Fibroblast of lung (primary cell): ENCODE data around the gene RERE. TPM values are rescaled to one million over a fixed set of nuclear protein-coding genes. Genes with fewer than 3 reads are reported as not detected.

ENCODE experiments used
- DNase-seq, 2 donors: peaks; one replicate each; pipeline versions ENCODE4 v3.0.0 to v3.0.0-alpha.2; 2010; ENCODE audit warnings: low read depth in 2 of 2
- H2AFZ ChIP-seq: 2 replicates; pipeline ENCODE4 v1.5.1; 2012; ENCODE audit warnings: low read length, control low read depth, inconsistent platforms
- H3K27ac ChIP-seq: 2 replicates; pipeline ENCODE4 v1.5.1; 2011; ENCODE audit warnings: low read length, control low read depth; ENCODE audit not compliant: insufficient read depth
- H3K27me3 ChIP-seq: 2 replicates; pipeline ENCODE4 v1.5.1; 2011; ENCODE audit warnings: mild to moderate bottlenecking, low read length; ENCODE audit not compliant: control insufficient read depth, insufficient read depth
- H3K36me3 ChIP-seq: 2 replicates; pipeline ENCODE4 v1.5.1; 2011; ENCODE audit warnings: low read length; ENCODE audit not compliant: control insufficient read depth, insufficient read depth
- H3K4me1 ChIP-seq: 2 replicates; pipeline ENCODE4 v1.5.1; 2011; ENCODE audit warnings: low read length; ENCODE audit not compliant: control insufficient read depth, insufficient read depth; ENCODE audit errors: extremely low read depth
- H3K4me2 ChIP-seq: 2 replicates; pipeline ENCODE4 v1.5.1; 2011; ENCODE audit warnings: low read length, control low read depth; ENCODE audit not compliant: insufficient read depth; ENCODE audit errors: extremely low read depth
- H3K4me3 ChIP-seq, 4 experiments: fragments of 200-600 bp in 1 of 4; sonication (generic) in 1 of 4; replicated peaks in 1 of 4; 2 replicates each; pipeline ENCODE4 v1.5.1; 2011 to 2016; ENCODE audit warnings: low read length in 4 of 4, low read depth in 3 of 4, mild to moderate bottlenecking in 3 of 4, control low read depth in 2 of 4, inconsistent platforms in 1 of 4, mixed read lengths in 1 of 4; ENCODE audit not compliant: insufficient read depth in 1 of 4; ENCODE audit errors: control extremely low read depth in 1 of 4
- H3K79me2 ChIP-seq: 2 replicates; pipeline ENCODE4 v1.5.1; 2012; ENCODE audit warnings: mild to moderate bottlenecking, low read length, inconsistent platforms; ENCODE audit not compliant: control insufficient read depth, insufficient read depth
- H3K9ac ChIP-seq: 2 replicates; pipeline ENCODE4 v1.5.1; 2011; ENCODE audit warnings: mild to moderate bottlenecking, low read length, control low read depth; ENCODE audit not compliant: insufficient read depth
- H3K9me3 ChIP-seq: 2 replicates; pipeline ENCODE4 v1.5.1; 2012; ENCODE audit warnings: low read depth, low read length; ENCODE audit not compliant: control insufficient read depth, insufficient read depth
- H4K20me1 ChIP-seq: 2 replicates; pipeline ENCODE4 v1.5.1; 2011; ENCODE audit warnings: low read length; ENCODE audit not compliant: control insufficient read depth, insufficient read depth; ENCODE audit errors: extremely low read depth
- CTCF ChIP-seq, 2 donors: IDR thresholded peaks in 1 of 2; conservative IDR thresholded peaks in 1 of 2; 1 replicate in 1 of 2; 2 replicates in 1 of 2; pipeline ENCODE4 v1.5.1; 2011 to 2012; ENCODE audit warnings: low read length in 2 of 2, control low read depth in 1 of 2, inconsistent platforms in 1 of 2, low read depth in 1 of 2, mild to moderate bottlenecking in 1 of 2
- EZH2 ChIP-seq: IDR thresholded peaks from 2 replicates; pipeline ENCODE4 v1.5.1; 2012; ENCODE audit warnings: low read length, control low read depth, mild to moderate bottlenecking; ENCODE audit errors: missing control alignments
- polyA plus RNA-seq, 2 donors: library from polyadenylated mRNA; depleted of rRNA in 1 of 2; stranded (reverse) in 1 of 2; unstranded in 1 of 2; fragments of >200 nt; gene quantifications; 2 replicates each; pipeline ENCODE4 v1.2.1, GENCODE V29; 2011 to 2012; ENCODE audit warnings: missing spikeins in 1 of 2
- total RNA-seq: library from RNA; depleted of rRNA; stranded (reverse); fragments of >200 nt; gene quantifications from 2 replicates; pipeline ENCODE4 v1.2.1, GENCODE V29; 2014

RERE gene
- total and polyA plus RNA-seq, 2 donors (not counting 1 experiment from before 2014, with no cell fraction given): 3.7 to 51.0 TPM

GRCh38 chr1:8368956-8369639, 448.3 kb downstream of the RERE start:
- DNase-seq: no peak
- Histone ChIP-seq H2AFZ (no peak overlapping the region), H3K4me2 (no peak overlapping the region), H3K27ac (no peak overlapping the region), H3K9ac (no peak overlapping the region), H3K27me3 (no peaks in the 10 kb centered on the region), H3K36me3 (peaks cover 11% of the 10 kb centered on the region), H3K4me3 (no peak overlapping the region), H3K4me1 (peaks cover 39% of the 10 kb centered on the region), H3K79me2 (peaks cover 46% of the 10 kb centered on the region), H4K20me1 (no peaks in the 10 kb centered on the region), H3K9me3 (no peaks in the 10 kb centered on the region)
- no peak for TF ChIP-seq CTCF (conservative IDR thresholded peaks at IDR 0.05 in 1 of 2, IDR thresholded peaks at IDR 0.05 in 1 of 2; ENCODE audit: low read depth in 1 of 2, low read length in 2 of 2)
- TF ChIP-seq EZH2: no peak

- H2AFZ ChIP-seq: no peak overlapping the region
- no peaks in the 10 kb centered on the region for H3K27me3 ChIP-seq
- no peak overlapping the region for H3K27ac ChIP-seq
- H4K20me1 ChIP-seq: no peaks in the 10 kb centered on the region
- no peak overlapping the region for H3K4me3 ChIP-seq
- no peak for DNase-seq
- H3K36me3 ChIP-seq: peaks cover 21% of the 10 kb centered on the region
- H3K9ac ChIP-seq: no peak overlapping the region
- no peaks in the 10 kb centered on the region for H3K9me3 ChIP-seq
- TF ChIP-seq EZH2: no peak
- TF ChIP-seq CTCF (conservative IDR thresholded peaks at IDR 0.05 in 1 of 2, IDR thresholded peaks at IDR 0.05 in 1 of 2; ENCODE audit: low read depth in 1 of 2, low read length in 2 of 2): no peak
- peaks cover 36% of the 10 kb centered on the region for H3K4me1 ChIP-seq
- H3K4me2 ChIP-seq: no peak overlapping the region
- peaks cover 41% of the 10 kb centered on the region for H3K79me2 ChIP-seq
Observed at GRCh38 chr1:8367571-8368194, 449.8 kb downstream of the RERE start.

- Histone ChIP-seq H3K4me2 (no peak overlapping the region), H4K20me1 (no peaks in the 10 kb centered on the region), H3K36me3 (peaks cover 37% of the 10 kb centered on the region), H3K27me3 (no peaks in the 10 kb centered on the region), H3K9ac (no peak overlapping the region), H3K9me3 (no peaks in the 10 kb centered on the region), H3K4me1 (peaks cover 29% of the 10 kb centered on the region), H3K4me3 (no peak overlapping the region), H2AFZ (no peak overlapping the region), H3K79me2 (peaks cover 29% of the 10 kb centered on the region), H3K27ac (no peak overlapping the region)
- no peak for DNase-seq
- TF ChIP-seq EZH2 (no peak), CTCF (conservative IDR thresholded peaks at IDR 0.05 in 1 of 2, IDR thresholded peaks at IDR 0.05 in 1 of 2; ENCODE audit: low read depth in 1 of 2, low read length in 2 of 2) (no peak)
Observed at GRCh38 chr1:8365661-8366362, 451.6 kb downstream of the RERE start.
